SK-N-MC (cell line): ENCODE measurements around the gene TNFRSF17.

Source experiments
- DNase-seq: peaks from one replicate; pipeline ENCODE4 v3.0.0-alpha.2; 2011; ENCODE audit warnings: low read depth, low spot score
- H3K27ac ChIP-seq: fragments of 200-600 bp; sonication (generic); 2 replicates; pipeline ENCODE4 v1.5.1; 2016; ENCODE audit warnings: mixed run types
- H3K36me3 ChIP-seq: fragments of 200-600 bp; sonication (generic); 2 replicates; pipeline ENCODE4 v1.6.1; 2017; ENCODE audit warnings: antibody characterized with exemption, low read length, mixed read lengths; ENCODE audit not compliant: insufficient read depth
- H3K4me3 ChIP-seq: fragments of 200-600 bp; sonication (generic); 2 replicates; pipeline ENCODE4 v1.5.1; 2016
- H3K9ac ChIP-seq: fragments of 200-600 bp; sonication (generic); 2 replicates; pipeline ENCODE4 v1.8.0; 2017; ENCODE audit warnings: mixed run types, mixed read lengths; ENCODE audit not compliant: insufficient read length
- H3K9me3 ChIP-seq: fragments of 200-600 bp; sonication (generic); 2 replicates; pipeline ENCODE4 v1.6.1; 2017; ENCODE audit warnings: low read depth, mild to moderate bottlenecking, antibody characterized with exemption, low read length, moderate library complexity, mixed read lengths
- EZH2 ChIP-seq: fragments of 200-600 bp; sonication (generic); IDR thresholded peaks from one replicate; pipeline ENCODE4 v1.6.1; 2017; ENCODE audit warnings: antibody characterized with exemption
- FOXP2 ChIP-seq: optimal IDR thresholded peaks from 2 replicates; pipeline ENCODE3; 2011; ENCODE audit warnings: mild to moderate bottlenecking, moderate library complexity; ENCODE audit not compliant: insufficient read depth; ENCODE audit errors: extremely low read length, control extremely low read depth
- POLR2AphosphoS5 ChIP-seq: IDR thresholded peaks from 2 replicates; pipeline ENCODE4 v1.6.1; 2012; ENCODE audit warnings: mild to moderate bottlenecking, low read depth, low read length, borderline replicate concordance

Gene TNFRSF17

GRCh38 chr16:11992008-11992584 is 27.1 kb downstream of the TNFRSF17 start:
- DNase-seq = no peak
- Histone ChIP-seq H3K27ac (no peak overlapping the region), H3K9ac (no peak overlapping the region), H3K36me3 (no peaks in the 10 kb centered on the region), H3K9me3 (no peaks in the 10 kb centered on the region), H3K4me3 (no peak overlapping the region)
- TF ChIP-seq POLR2AphosphoS5 (no peak), EZH2 (no peak), FOXP2 (no peak)

GRCh38 chr16:11992586-11993524 is 27.8 kb downstream of the TNFRSF17 start:
- no peak overlapping the region for H3K9ac ChIP-seq

GRCh38 chr16:11994143-11995119 is 29.4 kb downstream of the TNFRSF17 start:
- no peaks in the 10 kb centered on the region for H3K36me3 ChIP-seq
- no peak overlapping the region for H3K27ac ChIP-seq
- no peak overlapping the region for H3K4me3 ChIP-seq
- H3K9me3 ChIP-seq = no peaks in the 10 kb centered on the region
- DNase-seq = no peak
- no peak overlapping the region for H3K9ac ChIP-seq
- TF ChIP-seq FOXP2 = no peak
- no peak for TF ChIP-seq EZH2
- no peak for TF ChIP-seq POLR2AphosphoS5

More at GRCh38 chr16:11992586-11993524, 27.8 kb downstream of the TNFRSF17 start:
- Histone ChIP-seq H3K4me3 (no peak overlapping the region), H3K27ac (no peak overlapping the region), H3K9me3 (no peaks in the 10 kb centered on the region), H3K36me3 (no peaks in the 10 kb centered on the region)
- no peak for DNase-seq
- TF ChIP-seq POLR2AphosphoS5 (no peak), FOXP2 (no peak), EZH2 (no peak)

GRCh38 chr16:11996433-11997330 is 31.7 kb downstream of the TNFRSF17 start:
- Histone ChIP-seq H3K9me3 (no peaks in the 10 kb centered on the region), H3K27ac (no peak overlapping the region), H3K36me3 (no peaks in the 10 kb centered on the region), H3K4me3 (no peak overlapping the region), H3K9ac (no peak overlapping the region)
- TF ChIP-seq EZH2 (no peak), FOXP2 (no peak), POLR2AphosphoS5 (no peak)
- DNase-seq = no peak

GRCh38 chr16:12000032-12000431 is 35.0 kb downstream of the TNFRSF17 start:
- Histone ChIP-seq H3K36me3 (no peaks in the 10 kb centered on the region), H3K9ac (no peak overlapping the region), H3K9me3 (no peaks in the 10 kb centered on the region), H3K27ac (no peak overlapping the region), H3K4me3 (no peak overlapping the region)
- TF ChIP-seq FOXP2 (no peak), EZH2 (no peak), POLR2AphosphoS5 (no peak)
- no peak for DNase-seq

GRCh38 chr16:12002447-12003006 is 37.5 kb downstream of the TNFRSF17 start:
- Histone ChIP-seq H3K9me3 (no peaks in the 10 kb centered on the region), H3K4me3 (no peak overlapping the region), H3K27ac (no peak overlapping the region), H3K9ac (no peak overlapping the region), H3K36me3 (no peaks in the 10 kb centered on the region)
- TF ChIP-seq POLR2AphosphoS5 (no peak), EZH2 (no peak), FOXP2 (no peak)
- no peak for DNase-seq

GRCh38 chr16:12006637-12007036 is 41.6 kb downstream of the TNFRSF17 start:
- Histone ChIP-seq H3K27ac (no peak overlapping the region), H3K36me3 (no peaks in the 10 kb centered on the region), H3K9ac (no peak overlapping the region), H3K4me3 (no peak overlapping the region), H3K9me3 (no peaks in the 10 kb centered on the region)
- TF ChIP-seq EZH2 (no peak), POLR2AphosphoS5 (no peak), FOXP2 (no peak)
- DNase-seq = no peak
